ENCODE measurements around the gene PHLDB3.
"Not testable (repeated sequence)": the region's sequence is repeated elsewhere in the genome, so short reads cannot be mapped to it uniquely, and the experiment has no call there.

PHLDB3 gene

DNA sequence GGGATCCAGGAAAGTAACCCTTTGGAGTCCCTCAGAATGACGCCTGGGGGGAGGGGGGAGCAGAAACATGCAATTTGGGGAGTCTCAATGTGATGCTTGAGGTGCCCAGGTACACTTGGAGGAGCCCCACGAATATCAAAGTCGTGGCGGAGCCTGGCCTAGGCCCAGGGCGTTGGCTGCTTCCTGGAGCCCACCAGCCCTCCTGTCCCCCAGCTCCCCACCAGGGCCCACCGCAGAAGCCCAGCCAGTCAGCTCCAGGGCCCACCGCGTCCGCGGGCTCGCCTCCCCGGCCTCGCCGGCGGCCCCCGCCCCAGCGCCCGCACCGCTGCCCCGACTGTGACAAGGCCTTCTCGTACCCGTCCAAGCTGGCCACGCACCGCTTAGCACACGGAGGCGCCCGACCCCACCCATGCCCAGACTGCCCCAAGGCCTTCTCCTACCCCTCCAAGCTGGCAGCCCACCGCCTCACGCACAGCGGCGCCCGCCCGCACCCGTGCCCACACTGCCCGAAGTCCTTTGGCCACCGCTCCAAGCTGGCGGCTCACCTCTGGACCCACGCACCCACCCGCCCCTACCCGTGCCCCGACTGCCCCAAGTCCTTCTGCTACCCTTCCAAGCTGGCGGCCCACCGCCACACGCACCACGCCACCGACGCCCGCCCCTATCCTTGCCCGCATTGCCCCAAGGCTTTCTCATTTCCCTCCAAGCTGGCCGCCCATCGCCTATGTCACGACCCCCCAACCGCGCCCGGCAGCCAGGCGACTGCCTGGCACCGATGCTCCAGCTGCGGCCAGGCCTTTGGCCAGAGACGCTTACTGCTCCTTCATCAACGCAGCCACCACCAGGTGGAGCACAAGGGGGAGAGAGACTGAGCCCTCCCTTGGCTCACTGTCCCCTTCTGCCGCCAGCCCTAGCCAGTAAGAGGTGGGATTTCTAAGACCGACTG lies 30.5 kb upstream of the PHLDB3 start:
- no peak overlapping the region for H3K4me3 Mint-ChIP-seq
- no peaks in the 10 kb centered on the region for H3K27me3 Mint-ChIP-seq
- peaks cover 5% of the 10 kb centered on the region for H3K9me3 Mint-ChIP-seq
- peaks cover 27% of the 10 kb centered on the region for H3K36me3 Mint-ChIP-seq (ENCODE audit: low read depth)
- no peak overlapping the region for H3K27ac Mint-ChIP-seq
- peaks cover 23% of the 10 kb centered on the region for H3K4me1 Mint-ChIP-seq (ENCODE audit: low read depth)

DNA sequence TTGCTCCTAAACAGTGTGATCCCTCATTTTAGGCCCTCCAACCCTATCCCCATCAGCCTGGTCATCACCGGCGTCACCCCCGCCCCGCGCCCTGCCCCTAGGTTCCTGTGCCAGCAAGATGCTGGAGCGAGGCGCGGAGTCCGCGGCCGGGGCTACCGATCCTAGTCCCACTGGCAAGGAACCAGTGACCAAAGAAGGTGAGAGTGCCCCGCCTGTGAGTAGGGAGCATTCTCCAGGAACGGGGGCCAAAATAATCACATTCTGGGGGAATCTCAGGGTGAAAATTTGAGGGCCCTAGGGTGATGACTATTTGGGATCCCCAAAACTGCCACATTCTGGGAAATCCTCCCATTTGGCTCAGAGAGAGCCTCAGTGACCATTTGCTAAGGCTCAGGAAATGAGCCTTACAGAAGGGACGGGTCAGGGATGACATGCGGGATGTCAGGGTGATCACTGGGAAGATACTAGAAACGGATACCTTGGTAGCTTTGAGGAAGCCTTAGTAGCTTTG lies 29.8 kb upstream of the PHLDB3 start:
- Mint-ChIP-seq H3K4me1 (ENCODE audit: low read depth) (peaks cover 23% of the 10 kb centered on the region), H3K9me3 (peaks cover 4% of the 10 kb centered on the region), H3K27me3 (no peaks in the 10 kb centered on the region), H3K36me3 (ENCODE audit: low read depth) (peaks cover 21% of the 10 kb centered on the region), H3K4me3 (peak overlapping the region; percentile 88), H3K27ac (peak overlapping the region; percentile 92)

GRCh38 chr19:43533546-43534304 lies 29.2 kb upstream of the PHLDB3 start:
- peak overlapping the region; percentile 92 for H3K27ac Mint-ChIP-seq
- peak overlapping the region; percentile 88 for H3K4me3 Mint-ChIP-seq
- H3K4me1 Mint-ChIP-seq (ENCODE audit: low read depth): peaks cover 23% of the 10 kb centered on the region
- H3K27me3 Mint-ChIP-seq: no peaks in the 10 kb centered on the region
- H3K9me3 Mint-ChIP-seq: no peaks in the 10 kb centered on the region
- peaks cover 15% of the 10 kb centered on the region for H3K36me3 Mint-ChIP-seq (ENCODE audit: low read depth)

- peak within 1 kb of the TSS; percentile 92 for H3K27ac Mint-ChIP-seq
- peaks cover 8% of the 10 kb centered on the region for H3K36me3 Mint-ChIP-seq (ENCODE audit: low read depth)
- peaks cover 27% of the 10 kb centered on the region for H3K4me1 Mint-ChIP-seq (ENCODE audit: low read depth)
- H3K9me3 Mint-ChIP-seq: no peaks in the 10 kb centered on the region
- H3K4me3 Mint-ChIP-seq: peak within 1 kb of the TSS; percentile 88
- no peaks in the 10 kb centered on the region for H3K27me3 Mint-ChIP-seq
Measured at GRCh38 chr19:43532962-43533545, 28.5 kb upstream of the PHLDB3 start, which contains the start of gene ZNF575. Gene ZNF575, plus strand, starts transcription at chr19:43533188. Its CDS starts 1,235 bp downstream, at chr19:43534423.

- Mint-ChIP-seq H3K9me3 (no peaks in the 10 kb centered on the region), H3K27ac (peak overlapping the region; percentile 89), H3K4me1 (ENCODE audit: low read depth) (peaks cover 32% of the 10 kb centered on the region), H3K36me3 (ENCODE audit: low read depth) (peaks cover 5% of the 10 kb centered on the region), H3K27me3 (no peaks in the 10 kb centered on the region), H3K4me3 (peak overlapping the region; percentile 88)
Measured at GRCh38 chr19:43532571-43532961, 28.0 kb upstream of the PHLDB3 start.

- H3K27me3 Mint-ChIP-seq: no peaks in the 10 kb centered on the region
- H3K36me3 Mint-ChIP-seq (ENCODE audit: low read depth): no peaks in the 10 kb centered on the region
- peak overlapping the region; percentile 7 for H3K4me3 Mint-ChIP-seq
- peaks cover 45% of the 10 kb centered on the region for H3K4me1 Mint-ChIP-seq (ENCODE audit: low read depth)
- no peaks in the 10 kb centered on the region for H3K9me3 Mint-ChIP-seq
- H3K27ac Mint-ChIP-seq: no peak overlapping the region
Measured at GRCh38 chr19:43527860-43528622, 23.5 kb upstream of the PHLDB3 start.

- no peaks in the 10 kb centered on the region for H3K27me3 Mint-ChIP-seq
- peak within 1 kb of the TSS; percentile 80 for H3K4me3 Mint-ChIP-seq
- peak within 1 kb of the TSS; percentile 87 for H3K27ac Mint-ChIP-seq
- no peaks in the 10 kb centered on the region for H3K9me3 Mint-ChIP-seq
- H3K36me3 Mint-ChIP-seq (ENCODE audit: low read depth): no peaks in the 10 kb centered on the region
- peaks cover 36% of the 10 kb centered on the region for H3K4me1 Mint-ChIP-seq (ENCODE audit: low read depth)
Measured at GRCh38 chr19:43526884-43527859, 22.6 kb upstream of the PHLDB3 start, which contains the start of gene ETHE1. Gene ETHE1, minus strand, starts transcription at chr19:43527201. Its CDS starts 24 bp downstream, at chr19:43527177.

DNA sequence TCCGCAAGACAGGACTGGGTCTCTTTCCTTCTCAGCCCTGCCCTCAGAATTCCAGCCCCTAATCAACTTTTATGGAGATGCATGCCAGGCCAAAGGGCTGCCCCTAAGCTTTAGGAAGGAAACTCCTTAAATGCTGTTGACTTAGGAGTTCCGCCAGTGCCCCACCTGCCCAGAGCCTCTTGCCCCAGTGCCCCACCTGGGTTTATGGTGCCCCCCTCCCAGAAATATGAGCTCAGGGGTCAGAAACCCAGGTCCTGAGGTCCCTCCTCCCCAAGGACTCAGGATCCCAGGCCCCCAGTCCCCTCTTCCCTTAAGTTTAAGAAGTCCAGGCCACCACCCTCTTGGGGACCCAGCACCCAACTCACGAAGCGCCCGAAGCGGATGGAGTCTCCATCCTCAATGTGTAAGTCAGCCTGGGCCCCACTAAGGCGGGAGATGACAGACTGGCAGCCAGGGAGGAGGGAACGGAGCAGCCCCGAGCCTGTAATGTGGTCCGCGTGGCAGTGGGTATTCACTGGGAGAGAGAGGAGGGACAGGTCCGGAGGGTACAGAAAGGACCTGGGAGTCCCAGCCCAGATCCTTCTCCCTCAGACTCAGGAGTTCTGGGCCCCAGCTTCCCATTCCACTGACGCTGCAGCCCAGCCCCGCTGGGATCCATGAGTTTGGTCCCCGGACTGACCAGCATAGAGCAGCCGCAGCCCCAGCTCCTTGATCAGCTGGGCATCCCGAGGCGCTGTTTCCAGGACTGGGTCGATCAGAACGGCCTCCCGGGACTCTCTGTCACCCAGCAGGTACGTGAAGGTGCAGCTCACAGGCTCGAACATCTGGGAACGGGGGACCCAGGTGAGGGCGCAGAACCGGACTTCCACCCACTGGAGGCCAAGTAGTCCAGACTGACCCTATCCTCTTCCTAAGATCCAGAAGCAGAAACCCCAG lies 21.6 kb upstream of the PHLDB3 start:
- H3K4me3 Mint-ChIP-seq: peak overlapping the region; percentile 80
- peaks cover 33% of the 10 kb centered on the region for H3K4me1 Mint-ChIP-seq (ENCODE audit: low read depth)
- H3K9me3 Mint-ChIP-seq: no peaks in the 10 kb centered on the region
- peak overlapping the region; percentile 87 for H3K27ac Mint-ChIP-seq
- H3K36me3 Mint-ChIP-seq (ENCODE audit: low read depth): no peaks in the 10 kb centered on the region
- H3K27me3 Mint-ChIP-seq: no peaks in the 10 kb centered on the region

DNA sequence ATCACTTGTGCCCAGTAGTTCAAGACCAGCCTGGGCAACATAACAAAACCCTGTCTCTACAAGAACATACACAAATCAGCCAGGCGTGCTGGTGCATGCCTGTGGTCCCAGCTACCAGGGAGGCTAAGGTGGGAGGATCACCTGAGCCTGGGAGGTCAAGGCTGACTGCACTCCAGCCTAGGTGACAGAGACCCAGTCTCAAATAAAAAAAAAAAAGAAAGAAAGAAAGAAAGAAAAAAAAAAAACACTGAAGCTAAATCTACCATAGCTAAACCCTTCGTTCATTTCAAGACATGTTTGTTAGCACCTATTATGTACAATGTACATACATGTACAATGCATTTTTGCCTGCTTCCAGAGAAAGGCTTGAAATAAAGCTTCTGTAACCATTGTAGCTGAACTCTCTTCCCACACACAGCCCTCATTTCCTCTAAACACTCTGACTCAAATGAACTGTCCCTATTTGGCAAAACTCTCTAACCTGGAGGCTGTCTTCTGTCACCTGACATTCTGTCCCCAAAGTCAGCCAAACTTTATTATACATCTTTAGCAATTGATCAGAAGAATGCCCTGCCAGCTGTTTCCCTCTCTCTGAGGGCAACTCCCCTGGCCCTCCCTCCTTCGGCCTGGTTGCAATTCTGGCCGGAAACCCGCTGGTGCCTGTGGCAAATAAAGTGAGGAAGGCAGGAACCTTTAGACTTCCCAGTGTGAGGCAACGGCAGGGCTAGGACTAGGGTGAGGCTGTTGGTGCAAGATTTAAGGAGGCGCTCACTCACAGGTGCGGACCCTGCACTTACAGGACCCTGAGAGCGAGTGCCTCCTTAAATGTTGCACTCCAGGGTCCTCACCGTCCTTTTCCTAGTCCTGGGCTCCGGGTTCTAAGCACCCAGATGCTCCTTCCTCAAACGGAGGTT lies 20.6 kb upstream of the PHLDB3 start:
- no peaks in the 10 kb centered on the region for H3K27me3 Mint-ChIP-seq
- H3K4me3 Mint-ChIP-seq: peak overlapping the region; percentile 80
- no peaks in the 10 kb centered on the region for H3K9me3 Mint-ChIP-seq
- peak overlapping the region; percentile 87 for H3K27ac Mint-ChIP-seq
- H3K4me1 Mint-ChIP-seq (ENCODE audit: low read depth): peaks cover 33% of the 10 kb centered on the region
- H3K36me3 Mint-ChIP-seq (ENCODE audit: low read depth): no peaks in the 10 kb centered on the region

DNA sequence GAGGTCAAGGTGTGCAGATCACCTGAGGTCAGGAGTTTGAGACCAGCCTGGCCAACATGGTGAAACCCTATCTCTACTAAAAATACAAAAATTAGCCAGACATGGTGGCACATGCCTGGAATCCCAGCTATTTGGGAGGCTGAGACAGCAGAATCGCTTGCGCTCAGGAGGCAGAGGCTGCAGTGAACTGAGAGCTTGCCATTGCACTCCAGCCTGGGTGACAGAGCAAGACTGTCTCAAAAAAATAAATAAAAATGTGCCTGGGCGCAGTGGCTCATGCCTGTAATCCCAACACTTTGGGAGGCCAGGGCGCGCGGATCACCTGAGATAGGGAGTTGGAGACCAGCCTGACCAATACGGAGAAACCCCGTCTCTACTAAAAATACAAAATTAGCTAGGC lies 19.1 kb upstream of the PHLDB3 start:
- H3K27ac Mint-ChIP-seq: not testable (repeated sequence)

DNA sequence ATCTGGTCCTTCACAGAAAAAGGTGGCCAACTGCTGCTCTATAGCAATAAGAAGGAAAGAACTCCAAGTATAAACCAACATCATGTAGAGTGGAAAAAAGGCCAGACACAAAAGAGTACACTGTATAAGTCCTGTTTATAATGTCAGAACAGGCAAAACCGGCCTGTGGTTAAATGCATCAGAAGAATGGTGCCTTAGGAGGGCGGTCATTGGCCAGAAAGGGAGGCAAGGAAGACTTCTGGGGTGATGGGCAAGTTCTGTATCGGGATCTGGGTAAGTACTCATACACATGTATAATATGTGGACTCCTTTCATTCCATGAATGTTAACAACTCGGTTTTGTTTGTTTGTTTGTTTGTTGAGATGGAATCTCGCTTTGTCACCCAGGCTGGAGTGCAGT lies 18.4 kb upstream of the PHLDB3 start:
- no peaks in the 10 kb centered on the region for H3K36me3 Mint-ChIP-seq (ENCODE audit: low read depth)
- peaks cover 42% of the 10 kb centered on the region for H3K4me1 Mint-ChIP-seq (ENCODE audit: low read depth)
- H3K27me3 Mint-ChIP-seq: no peaks in the 10 kb centered on the region
- H3K9me3 Mint-ChIP-seq: no peaks in the 10 kb centered on the region
- no peak overlapping the region for H3K4me3 Mint-ChIP-seq
- H3K27ac Mint-ChIP-seq: no peak overlapping the region

More for the DNA sequence above, 19.1 kb upstream of the PHLDB3 start:
- H3K4me3 Mint-ChIP-seq; H3K9me3 Mint-ChIP-seq; H3K36me3 Mint-ChIP-seq (ENCODE audit: low read depth); H3K27me3 Mint-ChIP-seq: not testable (repeated sequence)
- H3K4me1 Mint-ChIP-seq (ENCODE audit: low read depth): peaks cover 43% of the 10 kb centered on the region

Measured in stimulated activated naive CD8-positive, alpha-beta T cell treated with anti-CD3 and anti-CD28 coated beads, Interleukin-15, Interleukin-2, amounts not matched to agents 100 ng/mL and 50 ng/mL, for 24 hours (primary cell).